ENCODE results near the gene CHD5.
"Not testable (repeated sequence)": the region's sequence is repeated elsewhere in the genome, so short reads cannot be mapped to it uniquely, and the experiment has no call there.

Gene CHD5

GRCh38 chr1:6220236-6220635 lies 40.1 kb upstream of the CHD5 start:
- DNase-seq, result no peak
- H3K27me3 ChIP-seq (ENCODE audit: insufficient read depth, low read length, poor library complexity), result no peaks in the 10 kb centered on the region
- peaks cover 12% of the 10 kb centered on the region for H3K36me3 ChIP-seq (ENCODE audit: control insufficient read depth, insufficient read depth, low read length)
- no peak overlapping the region for H3K23ac ChIP-seq (ENCODE audit: low read length)
- H3K56ac ChIP-seq (ENCODE audit: low read length), result no peak overlapping the region
- H3K4me2 ChIP-seq (ENCODE audit: low read length), result no peak overlapping the region
- H4K8ac ChIP-seq (ENCODE audit: low read depth, low read length), result no peak overlapping the region
- no peaks in the 10 kb centered on the region for H3K79me2 ChIP-seq (ENCODE audit: control insufficient read depth, insufficient read depth, low read length)
- H2BK5ac ChIP-seq (ENCODE audit: low read length), result no peak overlapping the region
- WGBS (ENCODE audit: extremely low coverage, insufficient coverage, low lambda C conversion rate), result no CpG with 5 or more reads among the region's 8 CpGs
- H3K79me1 ChIP-seq (ENCODE audit: low read length), result no peaks in the 10 kb centered on the region
- H3K4ac ChIP-seq (ENCODE audit: low read depth, low read length), result no peak overlapping the region
- H4K5ac ChIP-seq (ENCODE audit: low read length), result no peak overlapping the region
- no peak overlapping the region for H2BK120ac ChIP-seq (ENCODE audit: low read depth, low read length)
- H2AK5ac ChIP-seq (ENCODE audit: low read length), result no peak overlapping the region
- no peak overlapping the region for H3K18ac ChIP-seq (ENCODE audit: low read length)
- H3K9ac ChIP-seq (ENCODE audit: low read length), result no peak overlapping the region
- no peaks in the 10 kb centered on the region for H3K4me1 ChIP-seq (ENCODE audit: control insufficient read depth, low read depth, low read length)
- H3K4me3 ChIP-seq (ENCODE audit: low read length), result no peak overlapping the region
- H2BK15ac ChIP-seq (replicated peaks; ENCODE audit: low read depth), result no peak overlapping the region
- no peak overlapping the region for H3K27ac ChIP-seq (ENCODE audit: low read depth, low read length)

DNA sequence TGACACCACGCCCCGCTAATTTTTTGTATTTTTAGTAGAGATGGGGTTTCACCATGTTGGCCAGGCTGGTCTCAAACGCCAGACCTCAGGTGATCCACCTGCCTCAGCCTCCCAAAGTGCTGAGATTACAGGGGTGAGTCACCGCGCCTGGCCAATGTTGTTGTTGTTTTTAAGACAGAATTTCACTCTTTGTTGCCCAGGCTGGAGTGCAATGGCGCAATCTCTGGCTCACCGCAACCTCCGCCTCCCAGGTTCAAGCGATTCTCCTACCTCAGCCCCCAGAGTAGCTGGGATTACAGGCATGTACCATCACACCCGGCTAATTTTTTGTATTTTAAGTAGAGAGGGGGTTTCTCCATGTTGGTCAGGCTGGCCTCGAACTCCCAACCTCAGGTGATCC lies 39.5 kb upstream of the CHD5 start:
- H3K23ac ChIP-seq (ENCODE audit: low read length); H3K27ac ChIP-seq (ENCODE audit: low read depth, low read length); H3K27me3 ChIP-seq (ENCODE audit: insufficient read depth, low read length, poor library complexity); H3K4me1 ChIP-seq (ENCODE audit: control insufficient read depth, low read depth, low read length); H3K4me3 ChIP-seq (ENCODE audit: low read length); H3K79me2 ChIP-seq (ENCODE audit: control insufficient read depth, insufficient read depth, low read length); H3K4me2 ChIP-seq (ENCODE audit: low read length); H2AK5ac ChIP-seq (ENCODE audit: low read length); H3K18ac ChIP-seq (ENCODE audit: low read length); H2BK15ac ChIP-seq (replicated peaks; ENCODE audit: low read depth); H3K9ac ChIP-seq (ENCODE audit: low read length); H4K5ac ChIP-seq (ENCODE audit: low read length); DNase-seq; H3K36me3 ChIP-seq (ENCODE audit: control insufficient read depth, insufficient read depth, low read length); H2BK5ac ChIP-seq (ENCODE audit: low read length); H2BK120ac ChIP-seq (ENCODE audit: low read depth, low read length); H3K56ac ChIP-seq (ENCODE audit: low read length); H3K79me1 ChIP-seq (ENCODE audit: low read length); H4K8ac ChIP-seq (ENCODE audit: low read depth, low read length); H3K4ac ChIP-seq (ENCODE audit: low read depth, low read length): not testable (repeated sequence)
- no CpG with 5 or more reads among the region's 11 CpGs for WGBS (ENCODE audit: extremely low coverage, insufficient coverage, low lambda C conversion rate)

- Histone ChIP-seq H3K4me3 (ENCODE audit: low read length) (no peak overlapping the region), H3K79me1 (ENCODE audit: low read length) (no peaks in the 10 kb centered on the region), H3K4me2 (ENCODE audit: low read length) (no peak overlapping the region), H3K79me2 (ENCODE audit: control insufficient read depth, insufficient read depth, low read length) (no peaks in the 10 kb centered on the region), H3K27ac (ENCODE audit: low read depth, low read length) (no peak overlapping the region), H3K27me3 (ENCODE audit: insufficient read depth, low read length, poor library complexity) (no peaks in the 10 kb centered on the region), H4K5ac (ENCODE audit: low read length) (no peak overlapping the region), H3K56ac (ENCODE audit: low read length) (no peak overlapping the region), H3K18ac (ENCODE audit: low read length) (no peak overlapping the region), H2AK5ac (ENCODE audit: low read length) (no peak overlapping the region), H3K9ac (ENCODE audit: low read length) (no peak overlapping the region), H3K4ac (ENCODE audit: low read depth, low read length) (no peak overlapping the region), H2BK15ac (replicated peaks; ENCODE audit: low read depth) (no peak overlapping the region), H2BK120ac (ENCODE audit: low read depth, low read length) (no peak overlapping the region), H3K23ac (ENCODE audit: low read length) (no peak overlapping the region), H2BK5ac (ENCODE audit: low read length) (no peak overlapping the region), H3K36me3 (ENCODE audit: control insufficient read depth, insufficient read depth, low read length) (peaks cover 4% of the 10 kb centered on the region), H4K8ac (ENCODE audit: low read depth, low read length) (no peak overlapping the region), H3K4me1 (ENCODE audit: control insufficient read depth, low read depth, low read length) (no peaks in the 10 kb centered on the region)
- DNase-seq, result no peak
- no CpG with 5 or more reads among the region's 16 CpGs for WGBS (ENCODE audit: extremely low coverage, insufficient coverage, low lambda C conversion rate)
These were observed 38.4 kb upstream of the CHD5 start for GRCh38 chr1:6218375-6219164.

DNA sequence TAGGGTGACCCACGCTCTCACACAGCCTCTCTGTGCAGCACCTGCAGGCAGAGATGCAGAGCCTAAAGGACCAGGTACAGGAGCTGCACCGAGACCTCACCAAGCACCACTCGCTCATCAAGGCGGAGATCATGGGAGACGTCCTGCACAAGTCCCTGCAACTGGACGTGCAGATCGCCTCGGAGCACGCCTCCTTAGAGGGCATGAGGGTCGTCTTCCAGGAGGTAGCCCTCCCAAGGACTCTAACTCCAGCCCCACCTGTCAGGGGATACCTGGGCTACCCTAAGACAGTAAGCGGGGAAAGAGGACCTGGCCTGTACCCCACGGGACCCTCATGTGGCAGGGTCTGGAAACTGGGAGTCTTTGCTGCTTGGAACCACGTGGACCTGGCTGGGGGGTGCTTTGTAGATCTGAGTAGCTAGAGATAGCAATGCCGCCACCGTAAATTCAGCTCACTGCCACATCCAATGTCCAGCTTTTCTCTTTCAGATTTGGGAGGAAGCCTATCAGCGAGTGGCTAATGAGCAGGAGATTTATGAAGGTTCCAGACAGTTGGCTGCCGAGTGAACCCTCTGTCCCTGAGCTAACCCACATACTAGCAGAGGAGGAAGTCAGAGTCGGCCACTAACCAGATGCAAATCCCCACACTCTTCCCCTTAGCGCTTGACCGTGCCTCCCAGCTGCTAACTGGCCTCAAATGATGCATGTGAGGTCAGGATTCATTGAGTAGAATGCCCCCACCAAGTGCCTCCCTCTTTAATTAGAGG lies 32.3 kb upstream of the CHD5 start:
- Histone ChIP-seq H3K9ac (ENCODE audit: low read length) (no peak overlapping the region), H4K8ac (ENCODE audit: low read depth, low read length) (no peak overlapping the region), H3K36me3 (ENCODE audit: control insufficient read depth, insufficient read depth, low read length) (no peaks in the 10 kb centered on the region), H3K4ac (ENCODE audit: low read depth, low read length) (no peak overlapping the region), H4K5ac (ENCODE audit: low read length) (no peak overlapping the region), H3K18ac (ENCODE audit: low read length) (no peak overlapping the region), H3K4me2 (ENCODE audit: low read length) (no peak overlapping the region), H2BK120ac (ENCODE audit: low read depth, low read length) (no peak overlapping the region), H3K4me1 (ENCODE audit: control insufficient read depth, low read depth, low read length) (no peaks in the 10 kb centered on the region), H3K23ac (ENCODE audit: low read length) (no peak overlapping the region), H3K79me2 (ENCODE audit: control insufficient read depth, insufficient read depth, low read length) (no peaks in the 10 kb centered on the region), H3K27me3 (ENCODE audit: insufficient read depth, low read length, poor library complexity) (peaks cover 6% of the 10 kb centered on the region), H3K27ac (ENCODE audit: low read depth, low read length) (no peak overlapping the region), H3K56ac (ENCODE audit: low read length) (no peak overlapping the region), H2BK15ac (replicated peaks; ENCODE audit: low read depth) (no peak overlapping the region), H2BK5ac (ENCODE audit: low read length) (no peak overlapping the region), H3K4me3 (ENCODE audit: low read length) (no peak overlapping the region), H3K79me1 (ENCODE audit: low read length) (no peaks in the 10 kb centered on the region), H2AK5ac (ENCODE audit: low read length) (no peak overlapping the region)
- no peak for DNase-seq
- no CpG with 5 or more reads among the region's 20 CpGs for WGBS (ENCODE audit: extremely low coverage, insufficient coverage, low lambda C conversion rate)

GRCh38 chr1:6211731-6212130 lies 31.6 kb upstream of the CHD5 start:
- Histone ChIP-seq H3K23ac (ENCODE audit: low read length) (no peak overlapping the region), H3K9ac (ENCODE audit: low read length) (no peak overlapping the region), H3K4me1 (ENCODE audit: control insufficient read depth, low read depth, low read length) (no peaks in the 10 kb centered on the region), H2AK5ac (ENCODE audit: low read length) (no peak overlapping the region), H3K27me3 (ENCODE audit: insufficient read depth, low read length, poor library complexity) (peaks cover 10% of the 10 kb centered on the region), H3K27ac (ENCODE audit: low read depth, low read length) (no peak overlapping the region), H3K79me2 (ENCODE audit: control insufficient read depth, insufficient read depth, low read length) (no peaks in the 10 kb centered on the region), H2BK15ac (replicated peaks; ENCODE audit: low read depth) (no peak overlapping the region), H3K18ac (ENCODE audit: low read length) (no peak overlapping the region), H3K4me2 (ENCODE audit: low read length) (no peak overlapping the region), H3K79me1 (ENCODE audit: low read length) (no peaks in the 10 kb centered on the region), H3K4ac (ENCODE audit: low read depth, low read length) (no peak overlapping the region), H4K8ac (ENCODE audit: low read depth, low read length) (no peak overlapping the region), H3K56ac (ENCODE audit: low read length) (no peak overlapping the region), H2BK120ac (ENCODE audit: low read depth, low read length) (no peak overlapping the region), H4K5ac (ENCODE audit: low read length) (no peak overlapping the region), H3K4me3 (ENCODE audit: low read length) (no peak overlapping the region), H3K36me3 (ENCODE audit: control insufficient read depth, insufficient read depth, low read length) (no peaks in the 10 kb centered on the region), H2BK5ac (ENCODE audit: low read length) (no peak overlapping the region)
- no peak for DNase-seq
- no CpG with 5 or more reads among the region's 16 CpGs for WGBS (ENCODE audit: extremely low coverage, insufficient coverage, low lambda C conversion rate)
